ENCODE results near the gene SLC38A11.

- TF ChIP-seq CTCF (conservative IDR thresholded peaks at IDR 0.05) (no peak), ZFX (IDR thresholded peaks at IDR 0.05) (no peak)
These were observed at the start of gene SLC38A11 for GRCh38 chr2:164954954-164955701.
